Fibroblast of lung (primary cell): Measurements from ENCODE around the gene CHAD.
"Not testable (repeated sequence)": the region's sequence is repeated elsewhere in the genome, so short reads cannot be mapped to it uniquely, and the experiment has no call there.

Experiments used
- CTCF ChIP-seq, 2 donors: IDR thresholded peaks in 1 of 2; conservative IDR thresholded peaks in 1 of 2; 1 replicate in 1 of 2; 2 replicates in 1 of 2; pipeline ENCODE4 v1.5.1; 2011 to 2012; ENCODE audit warnings: low read length in 2 of 2, control low read depth in 1 of 2, inconsistent platforms in 1 of 2, low read depth in 1 of 2, mild to moderate bottlenecking in 1 of 2
- EZH2 ChIP-seq: IDR thresholded peaks from 2 replicates; pipeline ENCODE4 v1.5.1; 2012; ENCODE audit warnings: low read length, control low read depth, mild to moderate bottlenecking; ENCODE audit errors: missing control alignments

GRCh38 chr17:50475775-50476544 is 7.3 kb upstream of the CHAD start:
- not testable (repeated sequence) for TF ChIP-seq CTCF (conservative IDR thresholded peaks at IDR 0.05 in 1 of 2, IDR thresholded peaks at IDR 0.05 in 1 of 2; ENCODE audit: low read depth in 1 of 2, low read length in 2 of 2); EZH2
